Heart left ventricle (tissue), 16 donors: ENCODE measurements around the gene SMG7. TPM values are rescaled to one million over a fixed set of nuclear protein-coding genes. Genes with fewer than 3 reads are reported as not detected.

Experiments used
- ATAC-seq, 4 donors: fragments of 200-7000 bp; cut with Tn5 transposase; one replicate each; pipeline ENCODE4 v1.9.1; 2020 to 2022; ENCODE audit warnings: moderate library complexity in 4 of 4, mild to moderate bottlenecking in 3 of 4, moderate number of reproducible peaks in 1 of 4
- DNase-seq, 5 donors: peaks; one replicate each; pipeline ENCODE4 v3.0.0-alpha.2; 2020
- H3K27ac ChIP-seq, 12 donors: fragments of 200-600 bp; sonication (generic) in 4 of 12; one replicate each; pipeline versions ENCODE4 v1.5.0 to v1.8.0; 2016 to 2022; ENCODE audit warnings: mild to moderate bottlenecking in 2 of 12
- H3K27me3 ChIP-seq, 9 donors: fragments of 200-600 bp; sonication (generic) in 2 of 9; one replicate each; pipeline versions ENCODE4 v1.5.1 to v1.8.0; 2016 to 2022; ENCODE audit warnings: mild to moderate bottlenecking in 3 of 9
- H3K36me3 ChIP-seq, 9 donors: fragments of 200-600 bp; sonication (generic) in 2 of 9; one replicate each; pipeline versions ENCODE4 v1.5.0 to v1.8.0; 2018 to 2022; ENCODE audit warnings: mild to moderate bottlenecking in 2 of 9
- H3K4me1 ChIP-seq, 12 donors: fragments of 200-600 bp; sonication (generic) in 4 of 12; one replicate each; pipeline versions ENCODE4 v1.5.0 to v1.8.0; 2016 to 2022; ENCODE audit warnings: mild to moderate bottlenecking in 3 of 12
- H3K4me3 ChIP-seq, 12 donors: fragments of 200-600 bp; sonication (generic) in 4 of 12; one replicate each; pipeline versions ENCODE4 v1.5.0 to v1.8.0; 2017 to 2022; ENCODE audit warnings: mild to moderate bottlenecking in 9 of 12, moderate library complexity in 4 of 12
- H3K9me3 ChIP-seq, 12 donors: fragments of 200-600 bp; sonication (generic) in 4 of 12; one replicate each; pipeline versions ENCODE4 v1.5.0 to v1.8.0; 2016 to 2022; ENCODE audit warnings: mild to moderate bottlenecking in 1 of 12
- CTCF ChIP-seq, 12 donors: fragments of 200-600 bp; sonication (generic) in 4 of 12; IDR thresholded peaks; one replicate each; pipeline versions ENCODE4 v1.5.0 to v1.8.0; 2018 to 2022; ENCODE audit warnings: antibody characterized with exemption in 12 of 12, mild to moderate bottlenecking in 5 of 12
- POLR2A ChIP-seq, 2 donors: fragments of 450-650 bp; IDR thresholded peaks; one replicate each; pipeline ENCODE4 v1.6.1; 2017; ENCODE audit warnings: antibody characterized with exemption in 2 of 2, mild to moderate bottlenecking in 2 of 2, moderate library complexity in 2 of 2
- WGBS, 4 donors: extraction: QIAGEN DNeasy Blood & Tissue Kit in 2 of 4; methylation state at CpG; one replicate each; pipeline versions ENCODE4 v1.1.5 to v1.1.7; 2013 to 2018; 5-methylcytosine and 5-hydroxymethylcytosine counted together
- intact Hi-C, 10 donors: fragments of 100-400 bp; cut with DNase I; formaldehyde crosslinking; loops; one replicate each; pipeline versions ENCODE4 v1.11.1 to v1.14.2; 2022
- polyA plus RNA-seq, 2 donors: library from polyadenylated mRNA; stranded (reverse); fragments of 200-250 nt; gene quantifications; one replicate each; pipeline ENCODE4 v1.2.3, GENCODE V29; 2013
- total RNA-seq, 9 donors: library from RNA; depleted of rRNA in 2 of 9; stranded (reverse); fragments of >200 nt in 2 of 9; fragmentation: NEBNext Ultra II Directional in 3 of 9; extraction: Animal tissue kit (Norgen Biotek cat#: 25700) in 3 of 9; gene quantifications; one replicate each; pipeline versions ENCODE4 v1.1.0 to v1.2.4, GENCODE V29; 2016 to 2023
- donor health status: ischemic (EF 13 %, LVEDD 7.1; RV severe dilation, severe dysfunction).
- donor health status: healthy with polysubstance abuse.
- donor health status: DM: no; HTN: yes; CAD: no.
- donor health status: DM: no; HTN: no; CAD: no.
- donor health status: ischemic (EF 25% LVEDD 6.9; RV normal size, moderate dysfunction).
- donor health status: ischemic (EF 25% LVEDD 5.7; RV mildly dilated, moderate dysfunction).
- donor health status: healthy.
- donor health status: DM: yes; HTN: yes; CAD: no.
- donor health status: ischemic (EF 35%, LVEDD 5.7; RV mildly dilated, moderate dysfunction).
- donor health status: nonischemic (EF 11% LVEDD 7.7; RV severe dilation, severe dysfunction).
- donor health status: DM: yes; HTN: yes; CAD: no.
- donor health status: PGD.
- donor health status: ischemic (EF 29% LVEDD 5.4; RV normal size, mild dysfunction).
- donor health status: nonischemic (EF 23%, LVEDD 6.1; RV moderate dilation, normal function).

The SMG7 gene
- total and polyA plus RNA-seq, 11 donors = 15.3 to 55.0 (median 38.3) TPM

- intact Hi-C loops = no loop called here
- H3K27ac ChIP-seq = peak overlapping the region in 6 of 12 donors; percentile 22 to 88 (median 54)
- DNase-seq (peak in 4 of 5 donors; percentile 32 to 65 (median 60)), ATAC-seq (peak; percentile 54 to 82 (median 62))
- 55 to 69% (median 68%) methylated on average over 12 of the region's 12 CpGs for WGBS, 4 donors
- H3K27me3 ChIP-seq = no peaks in the 10 kb centered on the region
- peak overlapping the region in 1 of 12 donors; percentile 3 for H3K4me3 ChIP-seq
- H3K9me3 ChIP-seq = no peaks in the 10 kb centered on the region
- H3K36me3 ChIP-seq = peaks cover 0 to 76% (median 0%) of the 10 kb centered on the region in 9 donors
- no peak for TF ChIP-seq CTCF (IDR thresholded peaks at IDR 0.05)
- TF ChIP-seq POLR2A (IDR thresholded peaks at IDR 0.05) = no peak
- H3K4me1 ChIP-seq = peaks cover 0 to 31% (median 7%) of the 10 kb centered on the region in 12 donors
Measured at GRCh38 chr1:183568176-183569021, 96.1 kb downstream of the SMG7 start.

GRCh38 chr1:183569141-183569540 lies 96.8 kb downstream of the SMG7 start:
- H3K27ac ChIP-seq = peak overlapping the region in 3 of 12 donors; percentile 54 to 88 (median 57)
- intact Hi-C loops = no loop called here
- no peaks in the 10 kb centered on the region for H3K9me3 ChIP-seq
- no peak overlapping the region for H3K4me3 ChIP-seq
- no peak for ATAC-seq
- 86 to 88% (median 87%) methylated on average over 4 of the region's 4 CpGs for WGBS, 4 donors
- H3K36me3 ChIP-seq = peaks cover 0 to 76% (median 0%) of the 10 kb centered on the region in 9 donors
- peaks cover 0 to 31% (median 7%) of the 10 kb centered on the region in 12 donors for H3K4me1 ChIP-seq
- DNase-seq = no peak
- TF ChIP-seq POLR2A (IDR thresholded peaks at IDR 0.05) (no peak), CTCF (IDR thresholded peaks at IDR 0.05) (no peak)
- H3K27me3 ChIP-seq = no peaks in the 10 kb centered on the region

GRCh38 chr1:183569801-183570200 lies 97.5 kb downstream of the SMG7 start:
- intact Hi-C loops = no loop called here
- DNase-seq (no peak), ATAC-seq (no peak)
- 96 to 99% (median 97%) methylated on average over 3 of the region's 3 CpGs for WGBS, 4 donors
- no peak for TF ChIP-seq POLR2A (IDR thresholded peaks at IDR 0.05)
- no peak for TF ChIP-seq CTCF (IDR thresholded peaks at IDR 0.05)
- Histone ChIP-seq H3K27me3 (no peaks in the 10 kb centered on the region), H3K27ac (peak overlapping the region in 1 of 12 donors; percentile 88), H3K4me3 (no peak overlapping the region), H3K4me1 (peaks cover 0 to 31% (median 7%) of the 10 kb centered on the region in 12 donors), H3K9me3 (no peaks in the 10 kb centered on the region), H3K36me3 (peaks cover 0 to 76% (median 0%) of the 10 kb centered on the region in 9 donors)

GRCh38 chr1:183570451-183570850 lies 98.2 kb downstream of the SMG7 start:
- TF ChIP-seq POLR2A (IDR thresholded peaks at IDR 0.05) (no peak), CTCF (IDR thresholded peaks at IDR 0.05) (no peak)
- 78 to 95% (median 88%) methylated on average over 2 to 4 of the region's 4 CpGs for WGBS, 4 donors
- DNase-seq (no peak), ATAC-seq (no peak)
- intact Hi-C loops = no loop called here
- Histone ChIP-seq H3K4me3 (no peak overlapping the region), H3K27me3 (no peaks in the 10 kb centered on the region), H3K27ac (peak overlapping the region in 1 of 12 donors; percentile 88), H3K9me3 (no peaks in the 10 kb centered on the region), H3K36me3 (peaks cover 0 to 76% (median 0%) of the 10 kb centered on the region in 9 donors), H3K4me1 (peaks cover 0 to 31% (median 7%) of the 10 kb centered on the region in 12 donors)
